Natural killer cell (primary cell): ENCODE results near the gene SULT2B1. TPM values are rescaled to one million over a fixed set of nuclear protein-coding genes. Genes with fewer than 3 reads are reported as not detected.

Source experiments
- ATAC-seq, 3 donors: fragments of 150-1000 bp in 2 of 3; fragments of 200-7000 bp in 1 of 3; cut with Tn5 transposase; 1 replicate in 1 of 3; 2 replicates in 2 of 3; pipeline ENCODE4 v1.10.0; 2021; ENCODE audit warnings: mild to moderate bottlenecking in 2 of 3, moderate library complexity in 2 of 3
- DNase-seq, 2 donors: peaks; one replicate each; pipeline versions ENCODE4 v3.0.0 to v3.0.0-alpha.2; 2013 to 2021; ENCODE audit warnings: mixed read lengths in 1 of 2
- H3K27ac ChIP-seq: one replicate; pipeline ENCODE4 v1.5.1; 2013; ENCODE audit warnings: mild to moderate bottlenecking, low read length
- H3K27me3 ChIP-seq: one replicate; pipeline ENCODE4 v1.6.1; 2013; ENCODE audit warnings: low read length; ENCODE audit not compliant: control insufficient read depth, insufficient read depth
- H3K36me3 ChIP-seq: one replicate; pipeline ENCODE4 v1.6.1; 2013; ENCODE audit warnings: low read length; ENCODE audit not compliant: control insufficient read depth, insufficient read depth
- H3K4me1 ChIP-seq: one replicate; pipeline ENCODE4 v1.6.1; 2013; ENCODE audit warnings: low read length; ENCODE audit not compliant: control insufficient read depth, insufficient read depth
- H3K4me3 ChIP-seq: one replicate; pipeline ENCODE4 v1.5.1; 2013; ENCODE audit warnings: low read length
- H3K9me3 ChIP-seq: one replicate; pipeline ENCODE4 v1.6.1; 2013; ENCODE audit warnings: low read length; ENCODE audit not compliant: control insufficient read depth, insufficient read depth
- H3K27ac Mint-ChIP-seq, 2 donors: one replicate each; pipeline ENCODE4 v1.8.0; 2022; ENCODE audit warnings: mild to moderate bottlenecking in 2 of 2, mixed read lengths in 2 of 2, moderate library complexity in 1 of 2
- H3K27me3 Mint-ChIP-seq, 2 donors: one replicate each; pipeline ENCODE4 v1.8.0; 2022; ENCODE audit warnings: low read depth in 2 of 2, mixed read lengths in 2 of 2
- H3K36me3 Mint-ChIP-seq: one replicate; pipeline ENCODE4 v1.8.0; 2022; ENCODE audit warnings: mixed read lengths
- H3K4me1 Mint-ChIP-seq, 2 donors: one replicate each; pipeline ENCODE4 v1.8.0; 2022; ENCODE audit warnings: mixed read lengths in 2 of 2
- H3K4me3 Mint-ChIP-seq: one replicate; pipeline ENCODE4 v1.8.0; 2022; ENCODE audit warnings: mild to moderate bottlenecking, moderate library complexity, mixed read lengths
- H3K9me3 Mint-ChIP-seq, 2 donors: one replicate each; pipeline ENCODE4 v1.8.0; 2022; ENCODE audit warnings: mixed read lengths in 2 of 2
- CTCF ChIP-seq: fragments of 200-600 bp; IDR thresholded peaks from one replicate; pipeline ENCODE4 v1.8.0; 2022; ENCODE audit warnings: antibody characterized with exemption
- WGBS: methylation state at CpG from one replicate; pipeline ENCODE4 v1.1.7; 2013; ENCODE audit warnings: missing lambda C conversion rate; ENCODE audit not compliant: insufficient coverage; 5-methylcytosine and 5-hydroxymethylcytosine counted together
- intact Hi-C: fragments of 100-400 bp; cut with micrococcal nuclease; formaldehyde crosslinking; loops from one replicate; pipeline ENCODE4 v1.14.2; 2022
- total RNA-seq, 4 donors: library from RNA; stranded (reverse); fragments of 120-200 nt in 1 of 4; gene quantifications; one replicate each; pipeline versions ENCODE4 v1.2.3 to v1.2.4, GENCODE V29; 2013 to 2022

SULT2B1 gene
- total RNA-seq, 3 donors from 2014 or later (not counting 1 experiment from before 2014, with no cell fraction given) = 0.40 TPM; not detected in 2

GRCh38 chr19:48603449-48603848, 51.5 kb downstream of the SULT2B1 start:
- Mint-ChIP-seq H3K27ac (no peak overlapping the region), H3K36me3 (no peaks in the 10 kb centered on the region), H3K9me3 (no peaks in the 10 kb centered on the region), H3K4me1 (no peaks in the 10 kb centered on the region), H3K4me3 (no peak overlapping the region), H3K27me3 (peaks cover 0 to 3% of the 10 kb centered on the region in 2 donors)
- no peak for TF ChIP-seq CTCF
- ATAC-seq (no peak), DNase-seq (no peak)
- no peaks in the 10 kb centered on the region for H3K4me1 ChIP-seq
- no peaks in the 10 kb centered on the region for H3K36me3 ChIP-seq
- H3K27ac ChIP-seq = no peak overlapping the region
- H3K9me3 ChIP-seq = no peaks in the 10 kb centered on the region
- no peak overlapping the region for H3K4me3 ChIP-seq
- intact Hi-C loops = no loop called here
- no peaks in the 10 kb centered on the region for H3K27me3 ChIP-seq
- WGBS = 94% methylated on average over 39 of the region's 39 CpGs

GRCh38 chr19:48603850-48604249, 51.9 kb downstream of the SULT2B1 start:
- Mint-ChIP-seq H3K36me3 (no peaks in the 10 kb centered on the region), H3K4me1 (peaks cover 0 to 3% of the 10 kb centered on the region in 2 donors), H3K27ac (no peak overlapping the region), H3K27me3 (peaks cover 0 to 3% of the 10 kb centered on the region in 2 donors), H3K9me3 (no peaks in the 10 kb centered on the region), H3K4me3 (no peak overlapping the region)
- Histone ChIP-seq H3K4me3 (no peak overlapping the region), H3K36me3 (no peaks in the 10 kb centered on the region), H3K9me3 (no peaks in the 10 kb centered on the region), H3K4me1 (peaks cover 3% of the 10 kb centered on the region), H3K27ac (no peak overlapping the region), H3K27me3 (no peaks in the 10 kb centered on the region)
- TF ChIP-seq CTCF = no peak
- 91% methylated on average over 9 of the region's 9 CpGs for WGBS
- intact Hi-C loops = no loop called here
- ATAC-seq = no peak
- no peak for DNase-seq

GRCh38 chr19:48606463-48607358, 54.7 kb downstream of the SULT2B1 start, which contains the start of gene SPACA4:
Gene SPACA4, plus strand, starts transcription at chr19:48606742. Its CDS starts 237 bp downstream, at chr19:48606979.
- Histone ChIP-seq H3K27ac (no peak within 1 kb of the TSS), H3K36me3 (no peaks in the 10 kb centered on the region), H3K27me3 (no peaks in the 10 kb centered on the region), H3K9me3 (no peaks in the 10 kb centered on the region), H3K4me1 (peaks cover 4% of the 10 kb centered on the region), H3K4me3 (no peak within 1 kb of the TSS)
- Mint-ChIP-seq H3K4me1 (peaks cover 0 to 4% of the 10 kb centered on the region in 2 donors), H3K27me3 (no peaks in the 10 kb centered on the region), H3K36me3 (no peaks in the 10 kb centered on the region), H3K27ac (no peak within 1 kb of the TSS), H3K4me3 (no peak within 1 kb of the TSS), H3K9me3 (no peaks in the 10 kb centered on the region)
- no peak for DNase-seq
- ATAC-seq = no peak
- WGBS = 93% methylated on average over 39 of the region's 39 CpGs
- TF ChIP-seq CTCF = no peak
- intact Hi-C loops = no loop called here
